GM12865 (cell line): ENCODE results near the gene FBXO46.

Experiments used
- DNase-seq: peaks from one replicate; pipeline ENCODE4 v3.0.0; 2010; ENCODE audit warnings: low read depth
- H3K4me3 ChIP-seq: 2 replicates; pipeline ENCODE4 v1.5.1; 2011; ENCODE audit warnings: mild to moderate bottlenecking, low read depth, low read length, control low read depth
- CTCF ChIP-seq: IDR thresholded peaks from 2 replicates; pipeline ENCODE4 v1.5.1; 2011; ENCODE audit warnings: low read length, control low read depth, low read depth, inconsistent platforms; ENCODE audit not compliant: insufficient read depth; ENCODE audit errors: missing control alignments

Gene FBXO46

GRCh38 chr19:45711851-45712698 lies 18.6 kb downstream of the FBXO46 start:
- no peak for DNase-seq
- no peak overlapping the region for H3K4me3 ChIP-seq
- TF ChIP-seq CTCF, result no peak

GRCh38 chr19:45710356-45711130 lies 20.2 kb downstream of the FBXO46 start:
- DNase-seq, result no peak
- no peak for TF ChIP-seq CTCF
- H3K4me3 ChIP-seq, result no peak overlapping the region

GRCh38 chr19:45705710-45706415 lies 24.8 kb downstream of the FBXO46 start:
- no peak overlapping the region for H3K4me3 ChIP-seq
- TF ChIP-seq CTCF, result no peak
- DNase-seq, result no peak

- TF ChIP-seq CTCF, result no peak
- no peak overlapping the region for H3K4me3 ChIP-seq
Observed at GRCh38 chr19:45705115-45705514, 25.6 kb downstream of the FBXO46 start.

GRCh38 chr19:45701676-45702075 lies 29.0 kb downstream of the FBXO46 start:
- TF ChIP-seq CTCF, result no peak
- H3K4me3 ChIP-seq, result no peak overlapping the region
- no peak for DNase-seq

More at GRCh38 chr19:45705115-45705514, 25.6 kb downstream of the FBXO46 start:
- no peak for DNase-seq

- DNase-seq, result peak; percentile 82
- peak; percentile 93 for TF ChIP-seq CTCF
Observed at GRCh38 chr19:45693106-45693788, 37.4 kb downstream of the FBXO46 start.

More at GRCh38 chr19:45693106-45693788, 37.4 kb downstream of the FBXO46 start:
- peak overlapping the region; percentile 100 for H3K4me3 ChIP-seq
